Thyroid gland (tissue), 4 donors: ENCODE data around the gene ZBTB7C. TPM values are rescaled to one million over a fixed set of nuclear protein-coding genes. Genes with fewer than 3 reads are reported as not detected.

Experiments
- DNase-seq, 2 donors: peaks; one replicate each; pipeline ENCODE4 v3.0.0-alpha.2; 2019
- H3K27ac ChIP-seq, 3 donors: fragments of 200-600 bp; sonication (generic); 1 replicate in 2 of 3; 2 replicates in 1 of 3; pipeline ENCODE4 v1.5.1; 2016 to 2019; ENCODE audit warnings: mild to moderate bottlenecking in 1 of 3, moderate library complexity in 1 of 3
- H3K27me3 ChIP-seq: fragments of 200-600 bp; sonication (generic); one replicate; pipeline ENCODE4 v1.5.1; 2019
- H3K36me3 ChIP-seq, 2 donors: fragments of 200-600 bp; sonication (generic); one replicate each; pipeline ENCODE4 v1.5.1; 2016 to 2019
- H3K4me1 ChIP-seq, 2 donors: fragments of 200-600 bp; sonication (generic); one replicate each; pipeline ENCODE4 v1.5.1; 2017 to 2019
- H3K4me3 ChIP-seq, 3 donors: fragments of 200-600 bp; sonication (generic); replicated peaks in 1 of 3; 1 replicate in 2 of 3; 2 replicates in 1 of 3; pipeline ENCODE4 v1.5.1; 2016; ENCODE audit warnings: mild to moderate bottlenecking in 1 of 3
- H3K9me3 ChIP-seq: fragments of 200-600 bp; sonication (generic); one replicate; pipeline ENCODE4 v1.5.1; 2017
- CTCF ChIP-seq, 6 experiments: fragments of 200-600 bp in 3 of 6; fragments of 450-650 bp in 3 of 6; sonication (generic) in 3 of 6; IDR thresholded peaks; one replicate each; pipeline ENCODE4 v1.5.1; 2016 to 2019; ENCODE audit warnings: antibody characterized with exemption in 6 of 6, mild to moderate bottlenecking in 2 of 6, inconsistent platforms in 1 of 6, moderate library complexity in 1 of 6
- POLR2A ChIP-seq, 2 donors: fragments of 450-650 bp; IDR thresholded peaks; one replicate each; pipeline ENCODE4 v1.6.1; 2017; ENCODE audit warnings: antibody characterized with exemption in 2 of 2, mild to moderate bottlenecking in 2 of 2, moderate library complexity in 1 of 2
- WGBS, 2 donors: methylation state at CpG; one replicate each; pipeline ENCODE4 v1.1.5; 2017; 5-methylcytosine and 5-hydroxymethylcytosine counted together
- intact Hi-C: fragments of 100-400 bp; cut with DNase I; formaldehyde crosslinking; loops from one replicate; pipeline ENCODE4 v1.15.1; 2023
- total RNA-seq, 4 donors: library from RNA; depleted of rRNA; stranded (reverse); fragments of >200 nt; gene quantifications; one replicate each; pipeline ENCODE4 v1.2.3, GENCODE V29; 2016

Gene ZBTB7C
- total RNA-seq, 4 donors from 2014 or later: 41.7 to 66.7 (median 49.5) TPM

GRCh38 chr18:48355276-48356115, 53.7 kb downstream of the ZBTB7C start:
- peak in 1 of 2 donors; percentile 10 for DNase-seq
- Histone ChIP-seq H3K27me3 (no peaks in the 10 kb centered on the region), H3K36me3 (no peaks in the 10 kb centered on the region), H3K4me3 (no peak overlapping the region), H3K27ac (no peak overlapping the region), H3K4me1 (peaks cover 22 to 40% of the 10 kb centered on the region in 2 donors), H3K9me3 (no peaks in the 10 kb centered on the region)
- intact Hi-C loops: no loop called here
- TF ChIP-seq POLR2A (IDR thresholded peaks at IDR 0.05): no peak
- TF ChIP-seq CTCF (IDR thresholded peaks at IDR 0.05): no peak
- WGBS, 2 donors: 78 to 81% methylated on average over 15 of the region's 15 CpGs

GRCh38 chr18:48354746-48355260, 54.4 kb downstream of the ZBTB7C start:
- Histone ChIP-seq H3K27ac (no peak overlapping the region), H3K4me3 (no peak overlapping the region), H3K4me1 (peaks cover 22 to 42% of the 10 kb centered on the region in 2 donors), H3K9me3 (no peaks in the 10 kb centered on the region), H3K36me3 (no peaks in the 10 kb centered on the region), H3K27me3 (no peaks in the 10 kb centered on the region)
- TF ChIP-seq CTCF (IDR thresholded peaks at IDR 0.05) (no peak), POLR2A (IDR thresholded peaks at IDR 0.05) (no peak)
- WGBS, 2 donors: 77 to 87% methylated on average over 3 to 4 of the region's 4 CpGs
- DNase-seq: peak in 1 of 2 donors; percentile 3
- intact Hi-C loops: no loop called here

GRCh38 chr18:48352051-48352755, 57.0 kb downstream of the ZBTB7C start:
- peaks cover 33 to 52% of the 10 kb centered on the region in 2 donors for H3K4me1 ChIP-seq
- H3K9me3 ChIP-seq: no peaks in the 10 kb centered on the region
- intact Hi-C loops: no loop called here
- TF ChIP-seq POLR2A (IDR thresholded peaks at IDR 0.05): no peak
- no peak for TF ChIP-seq CTCF (IDR thresholded peaks at IDR 0.05)
- H3K27me3 ChIP-seq: no peaks in the 10 kb centered on the region
- no peak overlapping the region for H3K4me3 ChIP-seq
- no peak for DNase-seq
- WGBS, 2 donors: 91 to 100% methylated on average over 4 of the region's 4 CpGs
- H3K36me3 ChIP-seq: no peaks in the 10 kb centered on the region
- no peak overlapping the region for H3K27ac ChIP-seq

GRCh38 chr18:48351216-48352050, 57.8 kb downstream of the ZBTB7C start:
- H3K36me3 ChIP-seq: no peaks in the 10 kb centered on the region
- intact Hi-C loops: no loop called here
- H3K27ac ChIP-seq: no peak overlapping the region
- 64 to 67% methylated on average over 12 of the region's 12 CpGs for whole genome bisulfite sequencing, 2 donors
- peak in 1 of 2 donors; percentile 1 for DNase-seq
- TF ChIP-seq POLR2A (IDR thresholded peaks at IDR 0.05) (no peak), CTCF (IDR thresholded peaks at IDR 0.05) (no peak)
- H3K27me3 ChIP-seq: no peaks in the 10 kb centered on the region
- no peak overlapping the region for H3K4me3 ChIP-seq
- peaks cover 25 to 50% of the 10 kb centered on the region in 2 donors for H3K4me1 ChIP-seq
- no peaks in the 10 kb centered on the region for H3K9me3 ChIP-seq
